Right lobe of liver (tissue), 6 donors: ENCODE results near the gene CDCA5. TPM values are rescaled to one million over a fixed set of nuclear protein-coding genes. Genes with fewer than 3 reads are reported as not detected.

Experiments used
- ATAC-seq, 4 donors: fragments of 200-7000 bp; cut with Tn5 transposase; one replicate each; pipeline ENCODE4 v1.9.1; 2020; ENCODE audit warnings: mild to moderate bottlenecking in 4 of 4, moderate library complexity in 4 of 4
- DNase-seq, 3 donors: peaks; one replicate each; pipeline ENCODE4 v3.0.0-alpha.2; 2020
- H3K27ac ChIP-seq, 3 donors: fragments of 200-600 bp; one replicate each; pipeline ENCODE4 v1.8.0; 2022
- H3K27me3 ChIP-seq, 2 donors: fragments of 200-600 bp; one replicate each; pipeline ENCODE4 v1.8.0; 2022
- H3K36me3 ChIP-seq, 4 donors: fragments of 200-600 bp; sonication (generic) in 1 of 4; one replicate each; pipeline versions ENCODE4 v1.5.1 to v1.8.0; 2017 to 2022; ENCODE audit warnings: control low read depth in 1 of 4
- H3K4me1 ChIP-seq, 4 donors: fragments of 200-600 bp; sonication (generic) in 1 of 4; one replicate each; pipeline versions ENCODE4 v1.5.1 to v1.8.0; 2017 to 2022; ENCODE audit warnings: control low read depth in 1 of 4
- H3K4me3 ChIP-seq, 3 donors: fragments of 200-600 bp; one replicate each; pipeline ENCODE4 v1.8.0; 2022
- H3K9me3 ChIP-seq, 4 donors: fragments of 200-600 bp; sonication (generic) in 1 of 4; one replicate each; pipeline versions ENCODE4 v1.5.1 to v1.8.0; 2017 to 2022; ENCODE audit warnings: control low read depth in 1 of 4
- CTCF ChIP-seq, 4 donors: fragments of 200-600 bp in 3 of 4; fragments of 450-650 bp in 1 of 4; IDR thresholded peaks; one replicate each; pipeline versions ENCODE4 v1.5.1 to v1.8.0; 2016 to 2022; ENCODE audit warnings: antibody characterized with exemption in 4 of 4, mild to moderate bottlenecking in 2 of 4
- POLR2A ChIP-seq: fragments of 450-650 bp; IDR thresholded peaks from one replicate; pipeline ENCODE4 v1.6.1; 2017; ENCODE audit warnings: antibody characterized with exemption, mild to moderate bottlenecking
- WGBS: methylation state at CpG from one replicate; pipeline ENCODE4 v1.1.6; 2018; ENCODE audit warnings: low coverage, low lambda C conversion rate; ENCODE audit not compliant: insufficient coverage; ENCODE audit errors: missing lambda C conversion rate; 5-methylcytosine and 5-hydroxymethylcytosine counted together
- intact Hi-C, 2 donors: fragments of 100-400 bp; cut with DNase I; formaldehyde crosslinking; loops; one replicate each; pipeline versions ENCODE4 v1.11.2 to v1.14.1; 2022
- microRNA-seq, 2 donors: library from miRNA; unstranded; fragments of <30 nt; microRNA quantifications; one replicate each; pipeline ENCODE4, GENCODE V29; 2019 to 2020
- small RNA-seq, 2 experiments: library from RNA; depleted of rRNA; stranded (forward); fragments of <200 nt; gene quantifications; one replicate each; pipeline ENCODE3, GENCODE V24; 2016
- total RNA-seq, 6 experiments: library from RNA; depleted of rRNA in 2 of 6; stranded (reverse); fragments of >200 nt in 2 of 6; fragmentation: NEBNext Ultra II Directional in 3 of 6; extraction: Animal tissue kit (Norgen Biotek cat#: 25700) in 3 of 6; gene quantifications; one replicate each; pipeline versions ENCODE4 v1.1.0 to v1.2.4, GENCODE V29; 2016 to 2023
- donor health status: DM: no; HTN: yes; CAD: no.
- donor health status: DM: no; HTN: no; CAD: no.
- donor health status: DM: no; HTN: no; CAD: no.
- donor health status: DM: no; HTN: yes; CAD: no.
- donor health status: DM: no; HTN: yes; CAD: no.

CDCA5 gene
- total RNA-seq, 6 experiments from 2014 or later: 0.31 to 2.3 (median 1.0) TPM

DNA sequence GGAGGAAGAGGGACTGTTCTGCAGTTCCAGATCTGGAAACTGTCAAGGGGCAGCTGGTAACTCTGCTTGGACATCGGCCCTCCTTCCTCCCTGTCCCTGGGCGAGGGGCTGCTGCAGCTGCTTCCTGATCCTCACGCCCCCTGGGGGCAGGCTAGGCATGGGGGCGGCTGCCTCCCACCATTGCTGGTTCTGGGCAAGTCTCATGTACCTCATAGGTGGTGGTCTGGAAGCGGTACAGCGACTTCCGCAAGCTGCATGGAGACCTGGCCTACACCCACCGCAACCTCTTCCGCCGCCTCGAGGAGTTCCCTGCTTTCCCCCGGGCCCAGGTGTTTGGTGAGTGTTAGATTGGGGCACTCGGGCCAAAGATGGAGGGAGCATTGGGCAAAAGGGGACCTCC, 51.6 kb downstream of the CDCA5 start:
- DNase-seq: no peak
- no peak for ATAC-seq
- Histone ChIP-seq H3K27me3 (no peaks in the 10 kb centered on the region), H3K4me3 (no peak overlapping the region), H3K9me3 (no peaks in the 10 kb centered on the region), H3K27ac (no peak overlapping the region), H3K4me1 (peaks cover 0 to 8% (median 4%) of the 10 kb centered on the region in 4 donors), H3K36me3 (peaks cover 0 to 15% (median 1%) of the 10 kb centered on the region in 4 donors)
- TF ChIP-seq CTCF (IDR thresholded peaks at IDR 0.05) (no peak), POLR2A (no peak)
- intact Hi-C loops: loop anchor here in 1 of 2 donors (10.0 kb wide), 1 partner anchor 73 kb away; no protein-coding TSS in a partner anchor
- no CpG with 5 or more reads among the region's 13 CpGs for WGBS

Small RNAs within 50 kb of the gene (microRNA-seq; reads per million reads assigned to microRNA genes)
- 0 to 0.58 reads per million in 2 donors for gene MIR6751

Small RNAs within 50 kb of the gene (small RNA-seq; reads per million reads assigned to genes)
- 0 to 0.13 reads per million in 2 experiments for gene SNX15

Other genes with a start within 250 kb of the CDCA5 start
- gene CDC42BPG, start 239.4 kb downstream of the CDCA5 start, total RNA-seq: 1 to 10 TPM in 1 of 6 experiments, under 1 TPM in 5; 0.63 to 1.1 (median 0.99) TPM
- gene EHD1, start 205.4 kb downstream of the CDCA5 start, total RNA-seq: 10 to 100 TPM; 18.8 to 36.1 (median 26.3) TPM
- gene ATG2A, start 166.8 kb downstream of the CDCA5 start, total RNA-seq: 10 to 100 TPM; 26.4 to 42.9 (median 32.2) TPM
- gene PPP2R5B, start 159.4 kb downstream of the CDCA5 start, total RNA-seq: 10 to 100 TPM in 1 of 6 experiments, 1 to 10 TPM in 5; 6.8 to 12.6 (median 8.9) TPM
- gene GPHA2, start 148.1 kb downstream of the CDCA5 start, total RNA-seq: under 1 TPM in 1 of 6 experiments, not detected in 5; 0.46 TPM
- gene MAJIN, start 111.9 kb downstream of the CDCA5 start, total RNA-seq: under 1 TPM in 2 of 6 experiments, not detected in 4; 0.33 to 0.86 TPM
- gene BATF2, start 87.1 kb downstream of the CDCA5 start, total RNA-seq: 1 to 10 TPM; 1.9 to 2.5 (median 2.3) TPM
- gene ARL2, start 69.9 kb downstream of the CDCA5 start, total RNA-seq: 10 to 100 TPM in 3 of 6 experiments, 1 to 10 TPM in 3; 7.3 to 26.2 (median 10.0) TPM
- 10 to 100 TPM in 1 of 6 experiments, 1 to 10 TPM in 5; 6.4 to 10.3 (median 8.7) TPM for gene SNX15, start 56.6 kb downstream of the CDCA5 start, total RNA-seq
- 10 to 100 TPM in 2 of 6 experiments, 1 to 10 TPM in 4; 4.2 to 13.8 (median 5.8) TPM for gene SAC3D1, start 42.8 kb downstream of the CDCA5 start, total RNA-seq
- 1 to 10 TPM in 5 of 6 experiments, under 1 TPM in 1; 0.83 to 3.5 (median 1.4) TPM for gene NAALADL1, start 25.5 kb downstream of the CDCA5 start, total RNA-seq
- gene ZFPL1, start 182 bp upstream of the CDCA5 start, total RNA-seq: 10 to 100 TPM; 15.4 to 22.4 (median 18.0) TPM
- gene VPS51, start 12.2 kb upstream of the CDCA5 start, total RNA-seq: 100 to 1,000 TPM in 2 of 6 experiments, 10 to 100 TPM in 4; 41.5 to 170 (median 50.2) TPM
- gene TM7SF2, start 27.8 kb upstream of the CDCA5 start, total RNA-seq: 100 to 1,000 TPM in 1 of 6 experiments, 10 to 100 TPM in 5; 25.6 to 112 (median 37.8) TPM
- 10 to 100 TPM in 2 of 6 experiments, 1 to 10 TPM in 4; 4.9 to 15.7 (median 6.2) TPM for gene ZNHIT2, start 33.7 kb upstream of the CDCA5 start, total RNA-seq
- 100 to 1,000 TPM; 287 to 472 (median 343) TPM for gene FAU, start 38.1 kb upstream of the CDCA5 start, total RNA-seq
- 10 to 100 TPM; 26.3 to 51.7 (median 28.4) TPM for gene MRPL49, start 38.3 kb upstream of the CDCA5 start, total RNA-seq
- 100 to 1,000 TPM in 4 of 6 experiments, 10 to 100 TPM in 2; 73.0 to 120 (median 109) TPM for gene SYVN1, start 50.5 kb upstream of the CDCA5 start, total RNA-seq
- gene SPDYC, start 86.2 kb upstream of the CDCA5 start, total RNA-seq: 1 to 10 TPM in 2 of 6 experiments, under 1 TPM in 2, not detected in 2; 0.49 to 1.8 (median 0.87) TPM
- gene CAPN1, start 97.9 kb upstream of the CDCA5 start, total RNA-seq: 100 to 1,000 TPM in 1 of 6 experiments, 10 to 100 TPM in 5; 55.7 to 124 (median 83.1) TPM
- gene POLA2, start 177.9 kb upstream of the CDCA5 start, total RNA-seq: 1 to 10 TPM; 1.8 to 8.4 (median 3.5) TPM
- 1 to 10 TPM in 4 of 6 experiments, under 1 TPM in 2; 0.55 to 3.4 (median 2.3) TPM for gene CDC42EP2, start 230.8 kb upstream of the CDCA5 start, total RNA-seq
- 10 to 100 TPM; 11.1 to 21.7 (median 19.4) TPM for gene DPF2, start 249.8 kb upstream of the CDCA5 start, total RNA-seq